ENCODE data around the gene AKNA.

GRCh38 chr9:114357911-114358328, 29.9 kb downstream of the AKNA start:
- TF ChIP-seq CTCF (IDR thresholded peaks at IDR 0.05; ENCODE audit: insufficient read depth, low read depth, low read length) (no peak), EZH2 (IDR thresholded peaks at IDR 0.05; ENCODE audit: insufficient read depth, low read length) (no peak)
